GM19455 (cell line): ENCODE measurements around the gene C11orf24.

Experiments
- ATAC-seq: cut with Tn5 transposase; IDR thresholded peaks from one replicate; pipeline ENCODE4 v1.9.1; 2021; ENCODE audit not compliant: unreplicated experiment

Gene C11orf24

DNA sequence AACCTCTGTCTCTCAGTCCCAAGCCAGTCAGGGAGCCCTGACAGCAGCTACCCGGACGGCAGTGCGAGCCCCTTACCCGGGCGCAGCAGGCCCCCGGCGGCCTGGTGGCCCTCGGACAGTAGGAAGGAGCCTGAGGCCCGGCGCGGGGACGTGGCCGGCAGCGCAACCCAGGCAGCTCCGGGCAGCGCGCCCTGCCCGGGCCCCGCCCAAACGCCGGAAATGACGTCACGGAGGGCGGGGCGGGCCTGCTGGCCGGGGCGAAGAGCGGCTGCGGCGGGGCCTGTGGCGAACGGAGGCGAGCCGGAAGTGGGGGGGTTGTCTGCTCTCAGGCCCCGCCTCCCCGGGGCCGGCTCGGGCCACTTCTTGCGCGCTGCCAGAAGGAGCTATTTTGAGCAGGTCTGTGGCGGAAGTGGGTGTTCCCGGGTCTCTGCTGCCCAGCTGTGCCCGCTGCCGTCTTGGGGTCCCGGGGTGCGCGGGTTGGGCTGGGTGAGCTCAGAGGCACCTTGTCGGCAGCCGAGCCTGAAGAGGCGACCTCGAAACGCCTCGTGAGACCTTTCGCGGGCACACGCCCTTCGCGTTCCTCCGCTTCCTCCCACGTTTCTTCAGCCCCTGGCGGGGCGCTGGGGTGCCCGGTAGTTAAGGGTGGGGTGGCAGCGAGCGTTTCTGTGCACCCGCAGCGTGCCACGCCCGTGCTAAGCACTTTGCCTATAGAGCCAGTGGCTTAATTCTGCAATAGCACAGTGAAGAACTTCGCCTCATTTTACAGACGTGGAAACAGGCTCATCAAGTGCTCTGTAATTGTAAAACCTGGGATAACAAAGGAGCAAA is at the start of gene C11orf24:
C11orf24 (minus strand) TSS at position 193 of the 828 bp plus-strand sequence. CDS start 8,206 bp downstream, outside the sequence.
- peak; percentile 72 for ATAC-seq

DNA sequence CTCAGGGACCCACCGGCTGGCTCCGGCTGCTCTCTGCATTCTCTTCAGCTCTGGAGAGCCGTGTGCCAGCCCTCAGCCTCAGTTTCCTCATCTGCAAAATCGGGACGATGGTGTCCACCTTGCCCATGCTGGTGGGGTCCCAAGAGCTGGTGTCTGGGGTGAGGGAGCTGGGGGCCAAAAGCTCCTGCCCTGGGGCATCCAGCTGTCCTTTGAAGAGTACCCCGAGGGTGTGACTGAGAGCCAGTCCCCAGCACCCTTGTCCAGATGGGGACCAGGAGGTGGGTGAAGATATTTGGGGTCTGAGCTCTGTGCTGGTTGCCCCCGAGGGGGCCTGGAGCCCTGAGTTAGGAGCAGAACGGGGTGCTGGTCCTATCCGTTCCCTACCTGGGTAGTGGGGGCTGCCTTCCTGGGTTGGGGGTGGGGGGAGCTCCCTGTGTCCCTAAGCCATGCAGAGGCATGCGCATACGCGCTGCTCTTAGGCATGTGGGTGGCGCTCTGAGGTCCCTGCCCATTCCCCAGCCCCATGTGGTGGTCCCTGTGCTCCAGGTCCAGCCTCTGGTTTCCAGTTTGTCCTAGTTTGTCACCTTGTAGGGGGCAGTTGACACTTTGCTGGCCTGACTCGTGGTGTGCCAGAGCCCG is 45.5 kb upstream of the C11orf24 start:
- no peak for ATAC-seq

DNA sequence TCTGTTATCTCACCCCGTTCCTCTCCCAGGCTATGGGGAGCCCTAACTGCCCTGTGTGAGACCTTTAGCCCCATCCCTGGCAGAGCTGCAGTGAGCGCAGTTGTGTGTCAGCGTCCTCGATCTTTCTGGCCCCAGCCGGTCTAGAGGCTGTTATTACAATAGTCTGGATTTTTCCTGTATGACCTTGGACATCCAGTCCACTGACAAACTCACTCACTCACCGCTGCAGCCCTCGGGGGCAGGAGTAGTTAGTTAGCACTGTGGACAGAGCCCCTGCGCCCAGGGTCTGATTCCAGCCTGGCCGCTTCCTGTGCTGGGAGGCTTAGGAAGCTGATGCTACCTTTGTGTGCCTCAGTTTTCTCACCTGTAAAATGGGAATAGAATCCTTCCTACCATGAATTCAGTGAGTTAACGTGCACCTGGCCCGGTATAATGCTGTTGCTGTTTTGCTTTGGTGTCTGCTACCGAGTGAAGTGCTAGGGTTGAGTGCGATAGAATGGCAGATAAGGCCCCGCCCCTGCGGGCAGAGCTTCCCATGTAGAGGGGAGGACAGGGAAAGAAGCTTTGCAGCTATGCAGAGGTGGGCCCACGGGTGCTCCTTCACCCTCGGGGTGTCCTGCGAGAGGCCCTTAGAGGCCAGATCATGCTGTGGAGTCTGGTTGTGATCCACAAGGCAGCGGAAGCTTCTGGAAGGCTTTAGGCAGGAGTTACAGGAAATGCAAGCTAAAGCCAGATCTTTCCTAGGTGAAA is 43.6 kb upstream of the C11orf24 start:
- ATAC-seq = no peak

DNA sequence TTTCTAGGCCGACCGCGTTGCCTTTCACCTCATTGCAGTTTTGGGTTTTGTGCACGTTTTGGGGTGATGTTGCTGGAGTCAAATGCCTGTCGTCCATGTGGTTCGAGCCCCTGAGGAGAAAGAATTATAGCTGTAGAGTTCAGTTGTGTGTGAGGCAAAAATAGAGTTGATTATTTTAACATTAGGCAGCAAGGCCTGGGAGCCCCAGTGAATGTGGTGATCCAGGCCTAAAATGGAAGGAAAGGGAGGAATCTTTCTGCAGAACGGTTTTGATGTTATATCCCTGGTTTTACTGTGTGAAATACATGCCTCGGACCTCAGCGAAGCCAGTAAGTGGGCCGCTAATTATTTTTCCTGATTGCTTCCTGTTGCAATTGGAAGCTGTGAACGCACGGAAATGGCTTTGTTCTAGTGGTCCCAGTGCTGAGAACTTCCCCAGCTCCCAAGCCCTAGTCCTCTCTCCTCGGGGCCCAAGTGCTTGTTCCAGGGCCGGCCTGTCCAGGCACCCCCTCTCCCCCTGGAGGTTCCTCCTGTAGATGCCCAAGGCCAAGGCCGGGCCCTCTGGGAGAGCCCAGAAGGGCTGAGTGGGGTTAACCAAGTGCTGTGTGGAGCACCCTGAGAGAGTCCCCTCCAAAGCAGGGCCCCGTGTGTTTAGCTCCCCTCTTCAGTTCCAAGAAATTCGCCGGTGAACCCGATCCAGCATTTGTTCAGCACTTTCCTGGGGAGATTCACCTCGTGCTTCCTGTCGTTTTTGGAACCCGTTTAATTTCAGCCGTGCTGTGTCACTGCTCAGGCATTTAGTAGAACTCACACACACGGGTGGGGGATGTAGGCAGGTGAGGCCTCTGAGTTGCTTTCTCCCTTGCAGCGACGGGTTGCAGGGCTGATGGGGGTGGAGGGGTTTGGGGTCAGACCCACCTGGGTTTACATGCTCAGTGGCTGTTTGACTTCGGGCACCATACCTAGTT is 42.7 kb upstream of the C11orf24 start:
- no peak for ATAC-seq

DNA sequence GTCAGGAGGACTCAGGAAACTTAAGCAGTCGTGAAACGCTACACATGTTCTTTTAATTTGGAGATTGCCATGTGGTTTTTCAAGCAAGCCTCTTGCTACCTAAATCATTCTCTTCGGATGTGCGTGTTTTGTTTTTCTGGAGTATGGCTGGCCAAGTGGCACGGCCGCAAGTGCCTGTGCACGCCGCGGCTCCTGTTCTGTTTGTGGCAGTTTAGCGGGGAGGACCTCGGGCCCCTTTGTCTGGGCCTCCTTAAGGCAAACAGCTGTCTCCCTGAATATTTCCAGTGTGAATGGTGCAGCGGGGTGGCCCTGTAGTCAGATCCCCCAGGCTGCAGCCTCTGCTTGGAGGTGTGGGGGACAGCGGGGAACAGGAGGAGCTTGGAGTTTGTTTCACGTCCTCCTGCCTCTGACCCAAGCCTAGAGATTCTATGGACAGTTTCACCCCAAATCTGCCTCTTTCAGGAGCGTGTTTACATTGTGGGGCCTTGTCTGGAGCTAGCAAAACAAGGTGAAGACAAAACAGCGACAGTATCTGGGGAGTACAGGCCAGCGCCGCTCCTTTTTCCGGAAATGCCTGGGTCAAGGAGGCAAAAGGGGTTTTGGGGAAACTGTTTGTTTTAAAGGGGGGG is 41.9 kb upstream of the C11orf24 start:
- ATAC-seq = no peak

DNA sequence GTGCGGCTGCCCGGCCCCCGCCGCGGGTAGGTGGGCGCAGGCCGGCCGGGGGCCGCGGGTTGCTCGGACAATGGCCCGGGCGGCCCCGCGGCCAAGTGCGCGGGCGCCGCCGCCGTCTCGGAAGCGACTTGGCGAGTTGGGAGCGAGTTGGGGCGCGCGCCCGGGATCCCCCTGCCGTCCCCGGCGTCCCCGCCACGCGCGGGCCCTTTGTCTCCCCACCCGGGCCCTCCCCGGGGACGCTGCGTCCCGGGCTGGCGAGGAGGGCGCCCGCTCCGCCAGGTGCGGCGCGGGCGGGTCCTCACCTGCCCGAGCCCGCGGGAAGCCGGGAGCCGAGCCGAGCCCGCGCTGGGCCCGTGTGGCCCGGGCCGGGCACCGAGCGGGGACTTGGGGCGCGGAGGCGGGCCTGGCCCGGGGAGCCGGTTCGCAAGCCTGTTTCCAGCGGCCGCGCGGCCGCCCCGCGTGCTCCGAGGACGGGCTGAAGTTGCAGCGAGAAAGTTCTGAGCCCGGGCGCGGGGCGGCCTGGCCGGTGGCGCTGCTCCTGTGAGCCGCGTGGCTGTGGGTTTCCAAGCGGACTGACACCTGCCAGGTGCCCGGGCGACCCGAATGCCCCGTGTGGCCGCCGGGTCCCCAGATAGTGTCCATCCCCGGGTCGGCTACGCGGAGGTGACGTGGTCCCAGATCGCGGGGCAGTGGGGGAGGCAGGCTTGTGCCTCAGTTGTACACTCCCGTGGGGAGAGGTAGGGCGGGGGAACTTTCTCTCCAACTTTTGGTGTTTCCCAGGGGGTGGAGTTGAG is 41.2 kb upstream of the C11orf24 start:
- no peak for ATAC-seq

DNA sequence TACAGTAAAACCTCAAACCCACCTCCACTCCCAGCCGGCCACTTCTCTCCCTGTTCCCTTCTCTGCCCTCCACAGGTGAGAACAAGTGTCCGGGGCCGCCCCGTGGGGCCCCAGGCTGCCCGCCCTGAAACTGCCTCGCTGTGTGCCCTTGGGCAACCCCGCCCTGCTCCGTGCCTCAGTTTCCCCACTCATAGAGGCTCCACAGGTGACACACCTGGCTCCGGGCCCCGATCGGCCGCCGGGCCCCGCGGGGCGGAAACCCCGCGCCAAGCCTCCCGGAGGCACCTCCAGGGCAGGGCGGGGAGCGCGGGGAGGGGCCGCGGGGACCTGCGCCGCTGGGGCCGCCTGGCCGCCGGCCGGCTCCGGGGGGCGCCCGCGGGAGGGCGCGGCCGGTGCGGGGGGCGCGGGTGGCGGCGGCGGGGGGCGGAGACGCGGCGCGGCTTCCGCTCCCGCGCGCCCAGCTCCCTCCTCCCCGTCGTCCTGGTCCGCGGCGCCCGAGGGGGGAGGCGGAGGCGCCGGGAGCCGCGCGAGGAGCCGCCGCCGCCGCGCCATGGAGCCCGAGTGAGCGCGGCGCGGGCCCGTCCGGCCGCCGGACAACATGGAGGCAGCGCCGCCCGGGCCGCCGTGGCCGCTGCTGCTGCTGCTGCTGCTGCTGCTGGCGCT is 40.5 kb upstream of the C11orf24 start, which contains the start of gene LRP5:
LRP5 (plus strand) TSS at position 475 of the 663 bp plus-strand sequence; CDS start at position 599, 124 bp downstream.
- no peak for ATAC-seq

DNA sequence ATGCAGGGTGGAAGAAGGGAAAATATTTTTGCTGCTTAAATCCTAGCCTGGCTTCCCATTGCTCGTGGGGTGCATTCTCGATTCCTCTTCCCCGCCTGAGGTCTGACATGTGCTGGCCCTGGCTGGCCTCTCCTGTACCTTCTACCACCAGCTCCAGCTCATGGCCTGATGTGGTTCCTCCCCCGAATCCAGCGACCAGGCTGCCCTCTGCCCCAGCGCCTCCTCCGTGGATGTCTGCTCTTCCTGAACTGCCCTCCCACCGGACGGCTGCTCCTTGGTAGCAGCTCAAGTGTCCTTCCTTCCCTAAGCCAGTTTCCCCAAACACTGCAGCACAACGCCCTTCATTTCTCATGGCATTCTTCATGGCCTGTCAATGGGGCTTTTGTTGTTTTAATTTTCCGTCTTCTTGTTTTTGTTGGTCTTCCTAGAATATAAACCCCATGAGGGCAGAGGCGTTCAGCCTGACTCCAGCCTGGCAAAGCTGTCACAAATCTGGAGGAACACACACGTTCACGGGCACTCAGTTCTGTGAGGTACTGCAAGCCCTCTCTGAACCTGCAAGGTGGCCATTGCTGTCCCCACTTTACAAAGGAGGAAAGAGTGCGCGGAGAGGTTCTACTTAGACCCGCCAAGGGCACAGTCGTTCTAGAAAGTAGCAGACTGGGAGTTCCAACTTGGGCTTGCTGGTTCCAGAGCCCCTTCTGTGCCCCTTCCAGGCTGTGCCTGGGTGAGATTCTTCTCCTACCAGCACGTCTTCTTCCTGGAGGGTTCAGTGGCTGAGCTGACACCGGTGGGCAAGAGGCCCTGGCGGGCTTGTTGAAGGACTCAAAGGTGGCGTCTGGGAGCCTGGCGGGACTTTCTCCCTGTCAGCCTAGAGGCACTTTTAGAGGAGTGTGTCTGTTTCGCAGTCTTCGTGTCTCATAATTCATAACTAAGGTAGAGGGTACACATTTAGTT is 39.7 kb upstream of the C11orf24 start:
- no peak for ATAC-seq

DNA sequence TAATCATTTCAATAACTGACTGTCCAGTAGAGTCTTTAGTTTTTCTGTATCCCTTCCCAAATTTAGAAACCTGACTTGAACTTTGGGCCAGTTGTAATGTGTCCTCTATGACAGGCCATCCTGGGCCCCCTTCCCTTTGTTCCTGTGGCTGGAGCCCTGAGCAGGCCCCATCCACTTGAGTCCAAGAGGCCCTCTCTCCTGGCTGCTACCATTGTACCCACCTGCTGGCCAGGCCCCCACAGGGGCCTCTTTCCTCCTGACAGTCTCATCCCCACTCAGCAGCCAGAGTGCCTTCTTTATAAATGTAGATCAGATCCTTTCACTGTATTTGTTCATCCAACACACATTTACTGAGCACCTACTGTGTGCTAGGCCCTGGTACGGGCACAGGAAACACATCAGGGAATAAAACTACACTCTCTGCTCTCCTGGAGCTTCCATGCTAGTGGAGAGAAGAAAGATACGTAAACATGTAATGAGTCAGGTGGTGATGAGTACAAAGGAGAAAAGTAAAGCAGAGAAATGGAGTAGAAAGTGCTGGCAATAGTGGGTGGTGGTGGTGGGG is 37.9 kb upstream of the C11orf24 start:
- no peak for ATAC-seq

DNA sequence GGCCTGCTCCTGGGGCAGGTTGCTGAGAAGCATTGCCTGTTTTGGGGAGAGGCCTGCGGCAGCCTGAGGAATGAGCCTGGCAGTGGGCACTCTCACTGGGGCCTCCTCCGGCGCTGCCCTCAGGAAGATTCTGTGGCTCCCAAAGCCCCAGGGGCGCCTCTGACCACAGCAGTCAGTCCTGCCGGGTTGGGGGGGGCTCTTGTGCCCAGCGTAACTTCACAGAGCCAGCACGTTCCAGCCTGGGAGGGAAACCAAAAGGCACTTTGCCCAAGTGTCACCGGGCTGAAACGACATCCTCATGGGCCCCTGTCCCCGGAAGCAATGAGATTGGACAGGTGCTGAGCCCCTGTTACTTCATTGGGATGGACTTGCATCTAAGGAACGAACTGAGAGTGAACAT is 36.3 kb upstream of the C11orf24 start:
- no peak for ATAC-seq

DNA sequence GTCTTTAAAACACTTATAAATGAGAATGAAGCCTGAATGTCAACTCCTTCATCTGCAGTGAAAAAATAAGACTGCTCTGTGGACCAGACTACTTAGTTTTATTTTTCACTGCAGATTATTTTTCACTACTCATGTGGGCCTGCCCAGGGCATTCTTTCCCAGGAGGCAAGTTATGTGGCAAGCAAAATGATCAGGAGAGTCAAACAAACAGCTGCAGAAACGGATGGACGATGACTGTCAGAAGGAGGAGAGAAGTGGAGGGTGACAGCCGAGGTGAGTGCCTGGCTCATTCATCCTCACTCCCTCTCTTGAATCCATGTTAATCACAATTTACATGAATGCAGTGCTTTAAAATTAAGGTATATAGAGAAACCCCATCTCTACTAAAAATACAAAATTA is 34.9 kb upstream of the C11orf24 start:
- ATAC-seq = no peak

DNA sequence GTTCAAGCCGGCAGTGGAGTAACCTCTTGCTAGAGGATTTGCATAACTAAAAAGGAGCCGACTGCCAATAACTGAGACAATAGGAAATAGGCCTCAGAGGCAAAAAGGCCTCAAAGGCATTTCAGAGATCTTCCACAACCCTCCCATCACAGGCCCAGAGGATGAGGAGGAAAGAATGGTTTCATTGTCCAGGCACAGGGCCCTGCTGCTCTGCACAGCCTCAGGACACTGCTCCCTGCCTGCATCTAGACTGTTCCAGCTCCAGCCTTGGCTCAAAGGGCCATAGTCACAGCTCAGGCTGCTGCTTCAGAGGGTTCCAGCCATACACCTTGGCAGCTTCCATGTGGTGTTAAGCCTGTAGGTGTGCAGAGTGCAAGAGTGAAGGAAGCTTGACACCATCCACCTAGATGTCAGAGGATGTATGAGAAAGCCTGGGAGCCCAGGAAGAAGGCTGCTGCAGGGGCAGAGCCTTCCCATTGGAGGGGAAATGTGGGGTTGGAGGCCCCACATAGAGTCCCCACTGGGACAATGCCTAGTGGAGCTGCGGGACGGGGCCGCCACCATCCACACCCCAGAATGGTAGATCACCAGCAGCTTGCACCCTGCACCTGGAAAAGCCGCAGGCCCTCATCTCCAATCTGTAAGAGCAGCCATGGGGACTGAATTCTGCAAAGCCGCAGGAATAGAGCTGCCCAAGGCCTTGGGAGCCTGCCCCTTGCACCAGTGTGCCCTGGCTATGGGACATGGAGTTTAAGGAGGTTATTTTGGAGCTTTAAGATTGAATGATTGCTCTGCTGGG is 32.4 kb upstream of the C11orf24 start:
- ATAC-seq = no peak

DNA sequence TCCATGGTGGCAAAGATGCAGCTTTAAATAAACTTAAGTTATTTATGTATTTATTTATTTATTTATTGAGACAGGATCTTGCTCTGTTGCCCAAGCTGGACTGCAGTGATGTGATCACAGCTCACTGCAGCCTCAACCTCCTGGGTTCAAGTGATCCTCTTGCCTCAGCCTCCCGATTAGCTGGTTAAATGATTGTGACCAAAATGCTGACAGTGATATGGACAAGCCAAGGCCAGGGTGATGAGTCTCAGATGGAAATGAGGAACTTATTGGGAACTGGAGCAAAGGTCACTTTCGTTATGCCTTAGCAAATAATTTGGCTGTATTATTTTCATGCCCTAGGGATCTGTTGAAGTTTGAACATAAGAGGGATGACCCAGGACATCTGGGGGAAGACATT is 31.3 kb upstream of the C11orf24 start:
- no peak for ATAC-seq

DNA sequence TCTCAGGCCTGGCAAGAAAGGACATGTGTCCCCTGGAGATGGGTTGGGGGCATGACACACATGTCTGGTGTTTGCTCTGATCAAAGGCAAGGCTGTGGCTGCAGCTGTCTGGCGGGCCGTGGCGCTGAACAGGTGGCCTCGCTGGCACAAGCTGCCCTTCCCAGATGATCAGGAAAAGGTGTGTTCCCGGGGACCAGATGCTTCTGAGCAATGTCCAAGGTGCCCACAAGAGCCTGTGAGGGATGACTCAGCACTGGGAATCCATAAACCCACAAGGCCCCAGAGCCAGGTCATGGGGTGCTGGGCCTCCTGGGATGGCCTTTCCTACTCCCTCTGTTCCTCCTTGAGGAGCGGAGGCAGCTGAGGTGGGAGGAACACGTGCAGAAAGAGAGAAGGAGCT is 30.9 kb upstream of the C11orf24 start:
- ATAC-seq = no peak

DNA sequence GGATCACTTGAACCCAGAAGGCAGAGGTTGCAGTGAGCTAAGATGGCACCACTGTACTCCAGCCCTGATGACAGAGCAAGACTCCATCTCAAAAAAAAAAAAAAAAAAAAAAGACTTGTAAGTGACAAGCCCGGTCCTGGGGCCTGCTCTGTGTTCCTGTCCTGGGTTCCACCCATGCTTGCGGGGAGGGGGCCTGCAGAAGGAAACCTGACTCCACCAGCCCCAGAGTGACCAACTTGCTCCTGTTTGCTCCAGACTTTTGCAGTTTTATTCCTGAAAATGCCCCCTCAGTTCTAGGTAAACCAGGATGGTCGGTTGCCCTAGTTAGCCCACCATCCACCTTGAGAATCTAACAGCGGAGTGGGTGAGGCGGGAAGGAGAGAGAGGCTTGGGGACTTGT is 30.5 kb upstream of the C11orf24 start:
- ATAC-seq = no peak

DNA sequence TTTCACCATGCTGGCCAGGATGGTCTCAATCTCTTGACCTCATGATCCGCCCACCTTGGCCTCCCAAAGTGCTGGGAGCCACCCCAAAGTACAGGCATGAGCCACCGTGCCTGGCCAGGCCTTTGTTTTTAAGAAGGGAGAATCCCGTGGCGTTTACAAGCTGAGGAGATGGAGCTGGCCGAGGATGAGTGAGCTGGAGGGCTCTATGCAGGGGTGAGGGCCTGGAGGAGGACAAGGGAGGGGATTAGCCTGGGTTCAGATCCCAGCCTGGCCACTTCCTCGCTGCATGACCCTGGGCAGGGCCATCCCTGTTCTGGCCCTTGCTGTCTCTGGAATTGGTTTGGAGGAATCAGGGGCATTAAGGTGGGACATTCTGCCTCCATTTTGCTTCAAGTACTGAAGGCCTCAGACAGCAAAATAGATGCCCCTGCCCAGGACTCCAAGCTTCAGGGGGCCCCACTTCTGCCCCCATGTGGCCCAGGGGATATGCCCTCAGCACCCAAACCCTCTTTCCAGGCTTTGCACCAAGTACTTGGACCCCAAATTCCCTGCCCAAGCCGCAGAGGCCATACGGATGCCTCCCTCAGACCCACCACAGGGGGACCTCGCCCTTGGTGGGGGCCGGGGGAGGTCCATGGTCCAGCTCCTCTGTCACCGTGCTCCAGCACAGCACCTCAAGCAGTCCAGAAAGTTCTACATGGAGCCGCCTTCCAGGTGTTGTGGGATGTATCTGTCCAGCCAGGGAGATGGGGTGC is 28.5 kb upstream of the C11orf24 start:
- ATAC-seq = no peak
